GM19043 (cell line): ENCODE measurements around the gene C15orf39.
"Not testable (repeated sequence)": the region's sequence is repeated elsewhere in the genome, so short reads cannot be mapped to it uniquely, and the experiment has no call there.

Experiments used
- ATAC-seq: cut with Tn5 transposase; IDR thresholded peaks from one replicate; pipeline ENCODE4 v1.9.1; 2021; ENCODE audit warnings: low read depth; ENCODE audit not compliant: unreplicated experiment

The C15orf39 gene

DNA sequence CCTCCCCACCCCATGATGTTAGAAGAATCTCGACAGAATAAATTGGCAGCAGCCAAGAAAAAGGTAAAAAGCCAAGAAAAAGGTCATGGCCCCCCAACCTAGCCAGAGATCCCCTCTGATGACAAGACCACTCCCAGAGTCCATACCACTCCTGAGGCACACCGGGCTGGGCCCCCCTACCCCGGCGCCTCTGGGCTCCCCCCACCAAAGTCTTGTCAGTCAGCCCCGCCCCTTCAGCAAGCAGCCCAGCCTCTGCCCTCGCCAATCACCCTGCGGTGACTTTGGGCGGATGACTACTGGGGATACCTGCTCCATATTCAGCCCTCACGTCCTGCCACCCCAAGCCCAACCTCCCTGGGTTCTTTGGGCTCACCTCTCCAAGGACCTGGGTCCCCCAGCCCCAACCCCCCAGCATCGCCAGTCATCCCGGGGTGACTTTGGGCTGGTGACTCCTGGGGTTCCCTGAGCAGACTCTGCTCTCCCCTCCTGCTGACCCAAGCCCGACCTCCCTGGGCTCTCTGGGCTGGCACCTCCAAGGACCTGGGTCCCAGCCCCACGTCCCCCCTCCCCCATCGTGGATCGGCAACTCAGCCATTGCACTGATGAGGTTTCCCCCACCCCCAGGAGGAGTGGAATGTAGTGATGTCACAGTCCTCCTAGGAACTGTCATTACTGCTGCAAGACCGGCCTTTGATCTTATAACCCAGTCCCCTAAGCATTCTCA, 57.1 kb downstream of the C15orf39 start:
- not testable (repeated sequence) for ATAC-seq

DNA sequence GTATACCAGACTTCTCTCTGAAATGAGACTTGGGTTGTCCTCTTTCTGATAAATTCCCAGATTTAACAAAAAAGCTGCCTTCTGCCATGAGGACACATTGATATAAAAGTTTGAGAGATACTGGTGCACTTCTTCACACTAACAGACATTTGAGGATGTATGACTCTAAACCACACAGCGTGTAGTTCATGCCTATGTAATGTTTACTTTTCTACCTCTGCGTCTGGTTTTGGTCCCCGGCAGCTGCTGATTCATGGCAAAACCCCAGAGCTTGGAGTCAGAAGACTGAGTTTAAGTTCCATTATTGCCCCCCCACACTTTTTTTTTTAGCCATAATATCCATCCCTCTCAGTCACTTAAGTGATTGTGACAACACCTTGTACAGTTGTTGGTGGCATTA, 58.2 kb downstream of the C15orf39 start:
- not testable (repeated sequence) for ATAC-seq
